MV-4-11 (cell line): Measurements from ENCODE around the gene BRICD5.

Experiments used
- DNase-seq: peaks from one replicate; lab custom pipeline; 2025; lab: John Stamatoyannopoulos, UW

Gene BRICD5

DNA sequence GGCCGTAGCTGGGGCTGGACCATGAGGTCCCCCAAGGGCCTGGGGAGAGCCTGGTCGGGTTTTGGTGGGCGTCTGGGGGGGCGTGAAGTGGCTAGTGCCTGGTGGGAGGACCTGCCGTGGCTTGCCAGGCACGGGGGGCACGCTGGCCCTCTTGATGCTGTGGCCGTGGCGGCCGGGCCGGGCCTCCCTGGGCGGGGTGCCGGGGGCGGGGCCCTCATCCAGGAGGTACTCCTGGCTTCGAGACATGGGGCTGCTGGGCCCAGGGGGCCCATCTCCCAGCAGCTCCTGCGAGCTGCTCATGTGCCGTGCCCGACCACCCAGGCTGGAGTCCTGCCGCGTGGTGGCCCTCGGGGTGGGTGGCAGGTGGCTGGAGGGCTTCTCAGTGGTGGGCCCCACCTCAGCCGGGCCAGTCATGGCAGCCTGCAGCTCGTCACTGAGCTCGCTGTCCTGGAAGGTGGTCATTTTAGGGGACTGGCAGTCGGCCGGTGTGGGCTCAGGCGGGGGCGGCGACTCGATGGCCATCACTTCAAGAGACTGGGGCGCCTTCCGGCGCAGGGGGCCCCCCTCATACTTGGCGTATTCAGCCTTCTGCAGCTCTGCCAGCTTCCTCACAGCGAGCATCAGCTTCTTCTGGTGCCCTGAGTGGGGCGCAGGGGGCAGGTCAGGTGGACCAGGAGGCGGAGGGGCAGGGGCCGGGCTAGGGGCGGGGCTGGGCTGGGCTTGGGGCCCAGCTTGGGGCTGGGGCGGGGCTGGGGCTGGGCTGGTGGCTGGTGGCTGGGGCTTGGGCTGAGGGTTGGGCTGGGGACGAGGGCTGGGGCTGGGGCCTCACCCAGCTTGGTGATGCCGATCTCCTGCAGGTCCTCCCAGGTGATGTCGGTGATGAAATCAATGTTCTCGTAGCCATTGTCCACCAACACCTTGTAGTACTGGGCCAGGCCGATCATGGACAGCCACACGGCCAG lies 29.4 kb downstream of the BRICD5 start:
- DNase-seq, result no peak

DNA sequence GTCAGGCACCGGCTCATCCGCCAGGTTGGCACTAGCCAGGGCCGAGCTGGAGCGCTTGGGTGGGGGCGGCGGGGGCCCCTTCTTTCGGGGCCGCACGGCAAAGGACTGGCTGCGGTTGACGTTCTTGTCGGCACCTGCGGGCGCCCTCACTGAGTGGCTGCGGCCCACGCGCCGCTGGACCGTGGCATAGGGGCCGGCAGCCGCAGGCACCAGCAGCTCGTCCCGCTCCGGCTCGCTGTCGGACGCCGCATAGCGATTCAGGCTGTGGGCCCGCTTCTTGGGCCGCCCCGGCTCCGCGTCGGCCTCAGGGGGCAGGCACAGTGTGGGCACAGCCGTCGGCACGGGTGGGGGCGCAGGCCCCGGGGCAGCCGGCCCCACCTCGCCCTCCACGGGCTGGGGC lies 30.2 kb downstream of the BRICD5 start:
- no peak for DNase-seq

- DNase-seq, result no peak
Observed at GRCh38 chr16:2179576-2179975, 31.1 kb downstream of the BRICD5 start.

GRCh38 chr16:2179107-2179501 lies 31.6 kb downstream of the BRICD5 start:
- DNase-seq, result no peak

DNA sequence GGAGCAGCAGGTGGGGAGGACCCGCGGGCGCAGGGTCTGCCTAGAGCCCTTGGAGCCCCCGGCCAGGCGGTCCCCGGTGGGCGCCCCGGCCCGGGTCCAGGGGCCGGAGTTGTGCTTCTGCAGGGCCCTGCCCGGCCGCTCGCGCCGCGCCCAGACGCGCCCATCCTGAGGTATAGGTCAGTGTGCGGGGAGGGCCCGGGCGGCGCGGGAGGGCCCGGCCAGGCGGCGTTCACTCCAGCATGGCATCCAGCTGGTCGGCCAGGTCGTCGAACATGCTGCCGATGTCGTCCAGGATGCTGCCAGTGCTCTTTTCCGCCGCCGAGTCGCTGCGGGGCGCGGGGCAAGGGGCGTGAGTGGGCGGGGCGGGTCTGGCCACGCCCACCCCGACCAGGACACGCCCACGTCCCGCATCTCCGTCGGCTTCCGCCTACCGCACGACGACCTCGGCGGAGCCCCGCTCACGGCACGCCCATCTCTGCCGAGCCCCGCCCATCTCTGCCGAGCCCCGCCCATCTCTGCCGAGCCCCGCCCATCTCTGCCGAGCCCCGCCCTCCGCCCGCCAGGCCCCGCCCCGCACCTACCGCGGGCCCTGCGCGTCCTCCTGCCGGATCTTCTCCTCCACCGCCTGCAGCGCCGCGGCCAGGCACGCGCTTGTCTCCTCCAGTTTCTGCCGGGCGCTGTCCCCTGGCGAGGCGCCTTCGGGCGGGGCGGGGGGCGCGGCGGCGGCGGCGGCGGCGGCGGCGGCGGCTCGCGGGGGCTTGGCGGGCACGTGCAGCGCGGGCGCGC lies 32.1 kb downstream of the BRICD5 start:
- no peak for DNase-seq

DNA sequence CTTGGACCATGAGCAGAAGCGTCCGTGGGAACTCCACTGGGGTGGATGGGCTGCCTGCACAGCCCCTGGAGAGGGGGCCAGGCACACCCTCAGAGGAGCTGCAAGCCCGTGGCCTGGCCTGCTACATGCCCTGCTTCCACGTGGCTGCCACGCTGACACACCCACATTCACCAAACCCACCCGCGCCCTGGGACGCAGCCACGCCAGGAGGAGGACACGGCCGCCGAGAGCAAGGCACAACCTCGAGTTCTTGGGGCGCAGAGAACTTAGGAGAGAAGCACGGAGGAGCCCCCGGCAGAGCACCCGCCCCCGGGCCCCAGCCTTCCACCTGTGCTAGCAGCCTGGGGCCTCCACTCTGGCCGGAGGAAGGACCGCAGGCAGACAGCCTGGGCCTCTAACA lies 33.1 kb downstream of the BRICD5 start:
- no peak for DNase-seq

DNA sequence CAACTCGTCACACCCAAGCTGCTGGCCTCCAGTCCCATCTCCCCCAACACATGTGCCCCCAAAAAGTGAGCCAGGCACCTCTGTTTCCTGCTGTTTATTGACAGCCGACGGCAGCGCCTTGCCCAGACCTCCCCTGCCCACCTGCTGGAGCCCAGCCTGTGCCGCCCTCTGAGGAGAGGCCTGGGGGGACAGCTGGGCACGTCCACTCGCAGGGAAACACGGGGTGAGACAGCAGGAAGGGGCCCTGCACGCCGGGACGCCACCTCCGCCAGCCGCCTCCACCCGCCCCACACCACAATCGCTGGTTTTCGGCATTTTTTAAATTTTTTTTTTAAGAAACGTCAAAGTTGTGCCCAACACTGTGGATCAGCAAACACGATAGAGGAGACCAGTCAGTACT lies 33.6 kb downstream of the BRICD5 start:
- DNase-seq, result no peak

DNA sequence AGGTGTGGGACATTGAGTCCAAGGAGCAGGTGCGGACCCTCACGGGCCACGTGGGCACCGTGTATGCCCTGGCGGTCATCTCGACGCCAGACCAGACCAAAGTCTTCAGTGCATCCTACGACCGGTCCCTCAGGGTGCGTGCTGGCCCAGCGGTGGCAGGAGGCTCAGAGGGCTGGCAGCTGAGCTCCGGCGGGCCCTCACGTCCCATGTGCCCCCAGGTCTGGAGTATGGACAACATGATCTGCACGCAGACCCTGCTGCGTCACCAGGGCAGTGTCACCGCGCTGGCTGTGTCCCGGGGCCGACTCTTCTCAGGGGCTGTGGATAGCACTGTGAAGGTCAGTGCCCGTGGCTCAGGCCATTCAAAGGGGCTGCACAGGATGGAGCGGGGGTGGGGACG lies 34.6 kb downstream of the BRICD5 start:
- no peak for DNase-seq

DNA sequence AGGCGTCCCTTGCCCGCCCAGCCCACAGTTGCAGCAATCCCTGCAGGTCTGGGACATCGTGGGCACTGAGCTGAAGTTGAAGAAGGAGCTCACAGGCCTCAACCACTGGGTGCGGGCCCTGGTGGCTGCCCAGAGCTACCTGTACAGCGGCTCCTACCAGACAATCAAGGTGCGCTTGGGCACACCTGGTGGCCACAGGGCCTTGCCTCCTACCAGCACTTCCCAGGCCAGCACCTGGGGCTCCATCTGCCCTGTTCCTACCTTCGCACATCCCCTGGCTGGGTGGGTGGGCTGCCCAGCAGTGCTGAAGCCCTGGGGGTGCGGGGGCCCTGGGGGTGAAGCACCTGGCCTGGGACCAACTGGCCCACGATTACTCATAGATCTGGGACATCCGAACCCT lies 35.2 kb downstream of the BRICD5 start:
- no peak for DNase-seq

- no peak for DNase-seq
Observed at GRCh38 chr16:2174396-2175131, 36.1 kb downstream of the BRICD5 start.

- no peak for DNase-seq
Observed at GRCh38 chr16:2173916-2174315, 36.7 kb downstream of the BRICD5 start.

- DNase-seq, result no peak
Observed at GRCh38 chr16:2173366-2173765, 37.3 kb downstream of the BRICD5 start.

DNA sequence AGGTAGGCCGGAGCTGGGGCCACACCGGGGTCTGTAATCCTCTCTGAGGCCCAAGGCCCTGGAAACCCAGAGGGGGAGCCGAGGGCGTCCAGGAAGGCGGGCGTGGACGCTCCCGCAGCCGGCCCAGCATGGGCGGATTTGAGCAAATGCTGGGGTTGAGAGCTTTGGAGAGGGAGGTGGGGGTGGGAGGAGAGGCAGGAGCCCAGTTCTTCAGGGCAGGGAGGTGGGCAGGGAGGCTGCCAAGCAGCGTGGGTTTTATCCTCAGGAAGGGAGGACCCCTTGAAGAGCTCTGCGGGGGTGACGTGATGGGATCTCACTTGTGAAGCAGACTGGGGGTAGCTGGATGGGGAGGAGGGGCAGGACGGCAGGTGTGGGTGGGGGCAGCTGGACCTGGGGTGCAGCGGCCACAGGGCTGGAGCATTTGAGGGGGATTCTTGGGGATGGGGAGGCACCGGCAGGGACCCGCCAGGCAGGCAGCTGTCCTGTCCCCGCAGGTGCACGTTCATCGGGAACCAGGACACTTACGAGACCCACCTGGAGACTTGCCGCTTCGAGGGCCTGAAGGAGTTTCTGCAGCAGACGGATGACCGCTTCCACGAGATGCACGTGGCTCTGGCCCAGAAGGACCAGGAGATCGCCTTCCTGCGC lies 37.9 kb downstream of the BRICD5 start:
- DNase-seq, result no peak

DNA sequence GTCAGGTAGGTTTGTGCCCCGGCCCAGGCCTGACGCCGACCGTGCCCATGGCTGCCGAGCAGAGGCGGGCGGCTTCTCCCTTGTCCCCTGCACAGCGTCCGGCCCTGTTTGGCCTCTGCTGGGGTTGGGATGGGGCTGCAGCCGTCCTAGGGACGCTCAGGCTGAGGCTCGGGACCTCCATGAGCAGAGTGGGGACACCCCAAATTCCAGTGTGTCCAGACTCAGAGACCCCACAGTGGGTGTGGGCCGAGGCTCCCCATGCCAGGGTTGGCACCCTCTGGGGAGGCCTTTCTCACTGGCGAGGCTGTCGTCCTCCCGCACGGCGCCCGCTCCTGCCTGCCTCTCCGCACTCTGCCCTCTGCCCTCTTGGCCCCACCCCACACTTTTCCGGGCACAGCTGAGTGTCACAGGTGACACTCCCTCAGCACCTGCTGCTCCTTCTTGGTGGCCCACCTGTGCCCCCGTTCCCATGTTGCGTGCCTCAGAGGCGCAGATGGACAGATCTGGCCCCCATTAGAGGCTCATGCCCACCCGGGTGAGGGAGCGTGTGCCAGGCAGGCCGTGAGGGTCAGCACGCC lies 39.0 kb downstream of the BRICD5 start:
- DNase-seq, result no peak

- no peak for DNase-seq
Observed at GRCh38 chr16:2170587-2171435, 39.9 kb downstream of the BRICD5 start.

- DNase-seq, result no peak
Observed at GRCh38 chr16:2170080-2170479, 40.6 kb downstream of the BRICD5 start.

GRCh38 chr16:2167068-2167638 lies 43.5 kb downstream of the BRICD5 start:
- no peak for DNase-seq

GRCh38 chr16:2166263-2167067 lies 44.2 kb downstream of the BRICD5 start:
- no peak for DNase-seq

DNA sequence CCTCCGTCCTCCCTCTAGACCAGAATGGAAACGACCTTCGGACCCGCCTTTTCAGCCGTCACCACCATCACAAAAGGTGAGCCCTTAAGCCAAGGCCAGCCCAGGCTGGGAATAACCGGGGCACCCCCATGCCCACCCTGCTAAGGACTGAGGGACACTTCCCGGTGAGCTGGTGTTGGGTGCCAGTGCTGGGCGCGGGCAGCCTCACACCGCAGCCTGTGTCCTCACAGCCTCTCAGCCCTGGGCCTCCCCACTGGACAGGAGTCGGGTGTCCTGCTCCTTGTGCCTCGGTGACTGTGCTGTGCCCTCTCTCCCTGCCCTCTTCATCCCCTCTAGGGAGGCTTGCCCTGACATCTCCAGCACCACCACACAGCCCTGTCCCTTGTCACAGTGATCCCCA lies 44.8 kb downstream of the BRICD5 start:
- no peak for DNase-seq
